CD4-positive, alpha-beta memory T cell (primary cell): ENCODE data around the gene ANKS3. TPM values are rescaled to one million over a fixed set of nuclear protein-coding genes. Genes with fewer than 3 reads are reported as not detected.

Experiments
- CTCF ChIA-PET: fragments of 350-600 bp; sonication (Branson Sonifier 250); formaldehyde crosslinking; loops from one replicate; lab custom pipeline; 2021; ENCODE audit warnings: inconsistent platforms; ENCODE audit not compliant: partially characterized antibody; lab: Charles Lee
- POLR2A ChIA-PET: fragments of 350-600 bp; sonication (Branson Sonifier 250); formaldehyde crosslinking; loops from one replicate; lab custom pipeline; 2021; ENCODE audit not compliant: partially characterized antibody; lab: Charles Lee
- DNase-seq, 5 donors: peaks; one replicate each; pipeline versions ENCODE4 v3.0.0 to v3.0.0-alpha.2; 2020 to 2022; ENCODE audit warnings: mixed read lengths in 1 of 5
- H3K27ac ChIP-seq: one replicate; pipeline ENCODE4 v1.7.0; 2013; ENCODE audit warnings: low read depth, low read length
- H3K27me3 ChIP-seq: 2 replicates; pipeline ENCODE4 v1.7.0; 2013; ENCODE audit warnings: mild to moderate bottlenecking, low read length, moderate library complexity; ENCODE audit not compliant: insufficient read depth
- H3K36me3 ChIP-seq: 2 replicates; pipeline ENCODE4 v1.7.0; 2013; ENCODE audit warnings: mild to moderate bottlenecking, low read length, moderate library complexity; ENCODE audit not compliant: insufficient read depth
- H3K4me1 ChIP-seq: 2 replicates; pipeline ENCODE4 v1.7.0; 2013; ENCODE audit warnings: mild to moderate bottlenecking, low read length, moderate library complexity; ENCODE audit not compliant: insufficient read depth
- H3K4me3 ChIP-seq, 2 donors: one replicate each; pipeline ENCODE4 v1.7.0; 2013; ENCODE audit warnings: low read length in 2 of 2, mild to moderate bottlenecking in 1 of 2
- H3K9me3 ChIP-seq, 2 donors: one replicate each; pipeline ENCODE4 v1.7.0; 2013; ENCODE audit warnings: low read length in 2 of 2, control low read depth in 1 of 2; ENCODE audit not compliant: control insufficient read depth in 1 of 2
- H3K27ac Mint-ChIP-seq, 7 donors: one replicate each; pipeline ENCODE4 v1.8.0; 2020 to 2021; ENCODE audit warnings: mixed read lengths in 7 of 7, mild to moderate bottlenecking in 6 of 7, inconsistent platforms in 3 of 7, moderate library complexity in 3 of 7
- H3K27me3 Mint-ChIP-seq, 2 donors: one replicate each; pipeline ENCODE4 v1.8.0; 2020 to 2021; ENCODE audit warnings: mixed read lengths in 2 of 2
- H3K36me3 Mint-ChIP-seq, 2 donors: one replicate each; pipeline ENCODE4 v1.8.0; 2020 to 2021; ENCODE audit warnings: mixed read lengths in 2 of 2, inconsistent platforms in 1 of 2, mild to moderate bottlenecking in 1 of 2
- H3K4me1 Mint-ChIP-seq, 4 donors: one replicate each; pipeline ENCODE4 v1.8.0; 2020 to 2021; ENCODE audit warnings: mixed read lengths in 4 of 4, mild to moderate bottlenecking in 1 of 4
- H3K4me3 Mint-ChIP-seq, 8 donors: one replicate each; pipeline ENCODE4 v1.8.0; 2020 to 2021; ENCODE audit warnings: mixed read lengths in 8 of 8, mild to moderate bottlenecking in 7 of 8, moderate library complexity in 6 of 8, inconsistent platforms in 3 of 8
- H3K9me3 Mint-ChIP-seq, 8 donors: one replicate each; pipeline ENCODE4 v1.8.0; 2020 to 2021; ENCODE audit warnings: mixed read lengths in 8 of 8, mild to moderate bottlenecking in 5 of 8, inconsistent platforms in 3 of 8, moderate library complexity in 1 of 8
- intact Hi-C: fragments of 100-400 bp; cut with micrococcal nuclease; formaldehyde crosslinking; loops from one replicate; pipeline ENCODE4 v1.15.1; 2023
- polyA plus RNA-seq, 2 donors: library from polyadenylated mRNA; unstranded; fragments of 300-500 nt; fragmentation: Illumina TruSeq; gene quantifications; one replicate each; pipeline ENCODE4 v1.2.3, GENCODE V29; 2021
- total RNA-seq, 2 experiments: library from RNA; stranded (reverse); gene quantifications; one replicate each; pipeline ENCODE4 v1.2.3, GENCODE V29; 2021

Gene ANKS3
- total and polyA plus RNA-seq, 4 experiments from 2014 or later, result 0.91 to 33.9 (median 17.1) TPM

- peaks cover 5 to 39% of the 10 kb centered on the region in 2 donors for H3K36me3 Mint-ChIP-seq
- ChIA-PET POLR2A (no interaction called here), CTCF (no interaction called here)
- H3K27me3 ChIP-seq, result no peaks in the 10 kb centered on the region
- H3K27ac ChIP-seq, result no peak overlapping the region
- H3K4me1 Mint-ChIP-seq, result peaks cover 9 to 24% (median 15%) of the 10 kb centered on the region in 4 donors
- H3K27me3 Mint-ChIP-seq, result no peaks in the 10 kb centered on the region
- no peaks in the 10 kb centered on the region for H3K9me3 Mint-ChIP-seq
- H3K27ac Mint-ChIP-seq, result no peak overlapping the region
- no peaks in the 10 kb centered on the region for H3K9me3 ChIP-seq
- no peak overlapping the region for H3K4me3 ChIP-seq
- no peak for DNase-seq
- no peak overlapping the region for H3K4me3 Mint-ChIP-seq
- intact Hi-C loops, result no loop called here
- peaks cover 15% of the 10 kb centered on the region for H3K36me3 ChIP-seq
- H3K4me1 ChIP-seq, result peaks cover 8% of the 10 kb centered on the region
These were observed 4.2 kb downstream of the ANKS3 start for GRCh38 chr16:4729876-4730275.

GRCh38 chr16:4728676-4729075, 5.4 kb downstream of the ANKS3 start:
- Mint-ChIP-seq H3K27me3 (no peaks in the 10 kb centered on the region), H3K27ac (peak overlapping the region in 2 of 7 donors; percentile 61 to 88), H3K4me3 (no peak overlapping the region), H3K4me1 (peaks cover 8 to 16% (median 11%) of the 10 kb centered on the region in 4 donors), H3K36me3 (peaks cover 5 to 39% of the 10 kb centered on the region in 2 donors), H3K9me3 (no peaks in the 10 kb centered on the region)
- H3K27me3 ChIP-seq, result no peaks in the 10 kb centered on the region
- H3K9me3 ChIP-seq, result no peaks in the 10 kb centered on the region
- H3K27ac ChIP-seq, result no peak overlapping the region
- peaks cover 6% of the 10 kb centered on the region for H3K4me1 ChIP-seq
- intact Hi-C loops, result no loop called here
- ChIA-PET POLR2A (no interaction called here), CTCF (no interaction called here)
- peaks cover 15% of the 10 kb centered on the region for H3K36me3 ChIP-seq
- DNase-seq, result no peak
- no peak overlapping the region for H3K4me3 ChIP-seq

- Histone ChIP-seq H3K27me3 (no peaks in the 10 kb centered on the region), H3K4me1 (no peaks in the 10 kb centered on the region), H3K36me3 (peaks cover 15% of the 10 kb centered on the region), H3K4me3 (no peak overlapping the region), H3K27ac (no peak overlapping the region), H3K9me3 (no peaks in the 10 kb centered on the region)
- intact Hi-C loops, result no loop called here
- Mint-ChIP-seq H3K36me3 (peaks cover 10 to 46% of the 10 kb centered on the region in 2 donors), H3K4me1 (peaks cover 2 to 4% (median 3%) of the 10 kb centered on the region in 4 donors), H3K27ac (no peak overlapping the region), H3K9me3 (no peaks in the 10 kb centered on the region), H3K27me3 (no peaks in the 10 kb centered on the region), H3K4me3 (no peak overlapping the region)
- DNase-seq, result no peak
- CTCF ChIA-PET, result no interaction called here
- POLR2A ChIA-PET, result interaction anchor here (2.8 kb wide), 1 partner anchor 7 kb away, joined by 12 read pairs; the partner anchor contains the start of genes ANKS3 and DNAAF8
These were observed 7.5 kb downstream of the ANKS3 start for GRCh38 chr16:4726616-4727015.

GRCh38 chr16:4724661-4725270, 9.3 kb downstream of the ANKS3 start:
- DNase-seq, result no peak
- H3K27me3 Mint-ChIP-seq, result no peaks in the 10 kb centered on the region
- ChIA-PET POLR2A (interaction anchor here (2.8 kb wide), 1 partner anchor 9 kb away, joined by 12 read pairs; the partner anchor contains the start of genes ANKS3 and DNAAF8), CTCF (no interaction called here)
- no peak overlapping the region for H3K4me3 Mint-ChIP-seq
- no peaks in the 10 kb centered on the region for H3K27me3 ChIP-seq
- peaks cover 15% of the 10 kb centered on the region for H3K36me3 ChIP-seq
- no peak overlapping the region for H3K27ac ChIP-seq
- no peaks in the 10 kb centered on the region for H3K9me3 ChIP-seq
- no peaks in the 10 kb centered on the region for H3K4me1 ChIP-seq
- intact Hi-C loops, result no loop called here
- H3K36me3 Mint-ChIP-seq, result peaks cover 10 to 40% of the 10 kb centered on the region in 2 donors
- peak overlapping the region in 3 of 7 donors; percentile 36 to 61 (median 49) for H3K27ac Mint-ChIP-seq
- H3K4me3 ChIP-seq, result no peak overlapping the region
- H3K9me3 Mint-ChIP-seq, result no peaks in the 10 kb centered on the region
- no peaks in the 10 kb centered on the region for H3K4me1 Mint-ChIP-seq

- Mint-ChIP-seq H3K27me3 (no peaks in the 10 kb centered on the region), H3K36me3 (peaks cover 8 to 31% of the 10 kb centered on the region in 2 donors)
- no peak overlapping the region for H3K4me3 ChIP-seq
These were observed 10.9 kb downstream of the ANKS3 start for GRCh38 chr16:4723071-4723767.

GRCh38 chr16:4718466-4718865, 15.6 kb downstream of the ANKS3 start:
- POLR2A ChIA-PET, result no interaction called here
- intact Hi-C loops, result no loop called here
- no peaks in the 10 kb centered on the region for H3K36me3 ChIP-seq
- H3K4me3 ChIP-seq, result no peak overlapping the region
- DNase-seq, result no peak
- no peaks in the 10 kb centered on the region for H3K27me3 Mint-ChIP-seq
- no peak overlapping the region for H3K4me3 Mint-ChIP-seq
- H3K4me1 Mint-ChIP-seq, result peaks cover 0 to 2% (median 0%) of the 10 kb centered on the region in 4 donors
- H3K9me3 Mint-ChIP-seq, result no peaks in the 10 kb centered on the region
- peak overlapping the region in 2 of 7 donors; percentile 5 to 24 for H3K27ac Mint-ChIP-seq
- peaks cover 24% of the 10 kb centered on the region in 2 donors for H3K36me3 Mint-ChIP-seq
- no peak overlapping the region for H3K27ac ChIP-seq
- CTCF ChIA-PET, result no interaction called here
- no peaks in the 10 kb centered on the region for H3K27me3 ChIP-seq
- no peaks in the 10 kb centered on the region for H3K9me3 ChIP-seq
- no peaks in the 10 kb centered on the region for H3K4me1 ChIP-seq

More at GRCh38 chr16:4723071-4723767, 10.9 kb downstream of the ANKS3 start:
- peaks cover 6% of the 10 kb centered on the region for H3K36me3 ChIP-seq
- no peak overlapping the region for H3K4me3 Mint-ChIP-seq
- H3K27ac Mint-ChIP-seq, result peak overlapping the region in 1 of 7 donors; percentile 42
- POLR2A ChIA-PET, result no interaction called here
- no peaks in the 10 kb centered on the region for H3K27me3 ChIP-seq
- peaks cover 0 to 2% (median 0%) of the 10 kb centered on the region in 4 donors for H3K4me1 Mint-ChIP-seq
- no peak overlapping the region for H3K27ac ChIP-seq
- CTCF ChIA-PET, result no interaction called here
- H3K4me1 ChIP-seq, result no peaks in the 10 kb centered on the region
- no peaks in the 10 kb centered on the region for H3K9me3 Mint-ChIP-seq
- no peaks in the 10 kb centered on the region for H3K9me3 ChIP-seq
- intact Hi-C loops, result no loop called here
- DNase-seq, result no peak

- H3K36me3 ChIP-seq, result no peaks in the 10 kb centered on the region
- H3K9me3 ChIP-seq, result no peaks in the 10 kb centered on the region
- H3K4me3 ChIP-seq, result no peak overlapping the region
- H3K4me1 Mint-ChIP-seq, result peaks cover 0 to 2% (median under 1%) of the 10 kb centered on the region in 4 donors
- DNase-seq, result no peak
- no peaks in the 10 kb centered on the region for H3K27me3 Mint-ChIP-seq
- no peak overlapping the region for H3K27ac Mint-ChIP-seq
- no peak overlapping the region for H3K27ac ChIP-seq
- no peak overlapping the region for H3K4me3 Mint-ChIP-seq
- intact Hi-C loops, result no loop called here
- ChIA-PET POLR2A (no interaction called here), CTCF (no interaction called here)
- H3K36me3 Mint-ChIP-seq, result peaks cover 26 to 32% of the 10 kb centered on the region in 2 donors
- H3K27me3 ChIP-seq, result no peaks in the 10 kb centered on the region
- no peaks in the 10 kb centered on the region for H3K9me3 Mint-ChIP-seq
- H3K4me1 ChIP-seq, result no peaks in the 10 kb centered on the region
These were observed 19.1 kb downstream of the ANKS3 start for GRCh38 chr16:4714996-4715395.
